Measurements from ENCODE around the gene KLHL25.

The KLHL25 gene

GRCh38 chr15:85759376-85759775 lies 35.3 kb downstream of the KLHL25 start:
- no peak for DNase-seq (ENCODE audit: low read depth)

DNA sequence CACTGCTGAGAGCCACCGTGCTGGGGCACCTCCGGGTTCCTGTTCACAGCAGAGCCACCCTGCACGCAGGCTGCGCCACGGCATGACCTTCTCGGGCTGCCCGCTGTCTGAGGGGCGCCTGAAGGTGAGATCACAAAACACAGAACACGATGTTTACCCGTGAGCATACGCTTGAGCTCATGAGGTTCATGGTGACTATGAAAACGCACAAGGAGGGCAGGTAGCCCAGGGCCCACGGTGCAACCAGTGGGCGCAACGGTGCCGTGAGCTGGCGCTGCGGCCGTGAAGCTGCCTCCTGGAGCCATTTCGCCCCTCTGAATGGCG lies 36.1 kb downstream of the KLHL25 start:
- no peak for DNase-seq (ENCODE audit: low read depth)

GRCh38 chr15:85757939-85758654 lies 36.6 kb downstream of the KLHL25 start:
- no peak for DNase-seq (ENCODE audit: low read depth)

- no peak for DNase-seq (ENCODE audit: low read depth)
These were observed 37.4 kb downstream of the KLHL25 start for GRCh38 chr15:85757073-85757938.

DNA sequence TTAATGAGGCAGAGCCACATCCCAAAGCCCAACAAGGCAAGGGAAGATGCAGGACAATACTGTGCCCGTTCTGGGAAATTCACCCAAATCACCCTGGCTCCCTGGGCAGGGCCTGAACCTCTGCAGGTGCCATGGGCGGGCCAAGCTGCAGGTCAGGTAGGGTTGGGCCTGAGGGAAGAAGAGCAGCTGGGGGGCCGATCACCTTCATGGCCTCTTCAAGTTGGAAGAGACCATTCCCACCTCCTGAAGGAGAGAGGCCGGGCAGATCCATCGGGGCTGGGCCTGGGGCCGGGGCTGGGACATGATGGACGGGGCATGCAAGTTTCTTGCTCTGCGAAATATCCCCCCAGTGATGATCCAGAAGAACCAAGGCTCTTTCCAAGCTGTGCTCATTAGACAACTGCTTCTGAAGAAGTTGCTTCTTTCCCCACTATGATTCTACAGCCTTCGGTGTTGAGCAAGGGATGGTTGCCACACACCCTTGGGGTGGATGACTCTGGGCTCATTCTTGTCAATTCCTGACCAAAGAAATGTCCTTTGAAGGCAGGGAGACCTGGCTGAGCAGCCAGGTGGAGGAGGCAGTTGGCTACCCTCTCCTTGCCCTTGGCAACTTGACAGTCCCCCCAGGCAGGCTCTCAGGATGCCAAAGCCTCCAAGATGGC lies 38.2 kb downstream of the KLHL25 start:
- DNase-seq (ENCODE audit: low read depth) = no peak

- DNase-seq (ENCODE audit: low read depth) = no peak
These were observed 38.8 kb downstream of the KLHL25 start for GRCh38 chr15:85755942-85756341.

GRCh38 chr15:85755471-85755870 lies 39.3 kb downstream of the KLHL25 start:
- no peak for DNase-seq (ENCODE audit: low read depth)

GRCh38 chr15:85754989-85755388 lies 39.7 kb downstream of the KLHL25 start:
- DNase-seq (ENCODE audit: low read depth) = no peak

DNA sequence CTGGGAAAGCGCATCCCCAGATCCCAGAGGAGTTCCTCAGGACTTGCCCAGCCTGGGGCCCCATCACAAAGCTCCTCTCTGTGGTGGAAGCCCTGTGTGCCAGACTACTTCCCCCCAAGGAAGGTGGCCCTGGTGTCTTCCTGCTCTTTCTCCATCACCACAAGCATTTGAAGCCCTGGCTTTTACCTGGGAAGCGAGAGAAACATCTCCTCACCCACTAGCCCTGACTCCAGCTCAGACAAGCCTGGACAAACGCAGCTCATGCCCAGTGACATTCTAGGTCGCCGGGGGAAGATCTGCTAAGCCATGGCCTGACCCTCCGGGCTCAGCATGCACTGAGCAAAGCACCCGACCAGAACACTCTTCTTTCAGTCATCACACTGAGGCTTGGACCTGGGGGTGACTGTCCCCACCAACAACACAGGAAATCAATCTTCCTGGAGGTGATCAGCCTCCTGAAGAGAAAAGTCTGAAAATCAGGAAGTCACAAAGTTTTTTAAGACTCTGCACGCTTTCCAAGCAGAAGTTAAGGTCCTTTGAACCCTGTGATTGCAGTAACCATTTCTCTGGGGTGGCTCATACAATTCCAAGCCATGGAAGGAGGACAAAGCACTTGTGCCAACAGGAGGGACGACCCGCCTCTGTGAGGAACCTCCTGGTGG lies 40.8 kb downstream of the KLHL25 start:
- no peak for DNase-seq (ENCODE audit: low read depth)

DNA sequence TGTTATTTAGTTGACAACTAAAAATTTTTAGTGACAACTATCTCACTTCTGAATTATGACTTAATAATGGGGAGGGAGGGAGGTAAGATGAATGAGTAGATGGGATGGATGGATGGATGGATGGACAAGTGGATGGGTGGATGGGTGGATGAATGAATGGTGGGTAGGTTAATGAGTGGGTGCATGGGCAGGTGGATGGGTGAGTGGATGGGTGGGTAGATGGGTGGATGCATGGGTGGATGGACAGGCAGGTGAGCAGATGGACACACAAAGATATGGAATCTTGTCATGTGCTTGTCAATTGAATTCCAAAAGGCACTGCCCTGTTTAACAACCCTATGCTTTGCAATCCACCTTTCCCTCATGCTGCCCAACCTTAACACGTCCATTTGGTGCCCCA lies 41.5 kb downstream of the KLHL25 start:
- no peak for DNase-seq (ENCODE audit: low read depth)

- no peak for DNase-seq (ENCODE audit: low read depth)
These were observed 42.2 kb downstream of the KLHL25 start for GRCh38 chr15:85752491-85752961.

DNA sequence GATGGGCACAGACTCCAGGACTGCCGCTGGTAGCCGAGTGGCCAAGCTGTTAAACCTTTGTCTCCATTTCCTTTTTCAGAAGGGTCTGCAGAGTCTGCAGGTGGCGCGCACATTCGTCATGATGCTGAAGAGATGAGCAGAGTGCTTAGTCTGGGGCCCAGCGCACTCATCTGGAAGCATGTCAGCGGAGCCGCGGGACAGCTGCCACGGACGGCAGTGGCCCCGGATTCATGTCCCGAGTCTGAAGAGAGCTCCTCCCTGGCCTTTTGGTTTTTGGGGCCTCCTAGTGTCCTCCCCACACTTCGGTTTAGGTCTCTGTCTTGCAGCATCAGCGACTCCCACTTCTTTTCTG lies 42.6 kb downstream of the KLHL25 start:
- no peak for DNase-seq (ENCODE audit: low read depth)

DNA sequence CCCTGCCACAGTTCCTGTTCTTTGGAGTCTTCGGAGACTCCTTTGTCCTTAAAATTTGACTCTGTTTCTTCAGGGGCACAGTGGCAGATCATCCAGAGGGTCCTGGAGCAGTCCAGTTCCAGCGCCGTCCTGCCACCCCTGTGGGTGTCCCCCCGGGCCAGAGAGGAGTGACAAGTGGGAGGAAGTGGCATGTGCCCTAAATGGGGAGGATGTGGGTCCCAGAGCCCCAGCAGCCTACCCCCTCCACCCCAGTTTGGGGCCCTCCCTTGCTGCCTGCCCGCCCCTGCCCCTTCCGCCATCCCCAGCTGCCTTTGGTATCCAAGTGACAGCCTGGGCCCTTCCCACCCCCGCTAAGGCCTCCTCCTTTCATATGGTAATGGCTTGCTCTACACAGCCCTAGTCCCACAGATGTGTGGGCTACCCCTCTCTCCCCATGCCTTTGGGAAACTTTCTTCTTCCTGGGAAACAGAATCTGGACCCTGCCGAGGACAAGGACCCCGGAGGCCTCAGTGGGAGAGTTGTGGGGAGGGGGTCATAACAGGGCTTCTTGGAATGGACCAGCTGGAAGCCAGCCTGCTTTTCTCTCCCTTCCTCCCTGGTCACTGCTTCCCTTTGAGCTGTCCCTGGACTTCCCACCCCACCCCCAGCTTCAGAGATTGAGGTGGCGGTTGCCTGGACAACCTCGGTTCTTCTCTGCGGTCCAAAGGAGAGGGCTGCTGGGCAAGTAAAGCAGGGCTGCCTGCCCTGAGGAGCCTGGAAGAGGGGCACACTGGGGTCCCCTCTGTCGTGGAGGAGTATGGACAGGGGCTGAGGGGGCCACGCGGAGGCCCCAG lies 43.2 kb downstream of the KLHL25 start:
- DNase-seq (ENCODE audit: low read depth) = no peak

DNA sequence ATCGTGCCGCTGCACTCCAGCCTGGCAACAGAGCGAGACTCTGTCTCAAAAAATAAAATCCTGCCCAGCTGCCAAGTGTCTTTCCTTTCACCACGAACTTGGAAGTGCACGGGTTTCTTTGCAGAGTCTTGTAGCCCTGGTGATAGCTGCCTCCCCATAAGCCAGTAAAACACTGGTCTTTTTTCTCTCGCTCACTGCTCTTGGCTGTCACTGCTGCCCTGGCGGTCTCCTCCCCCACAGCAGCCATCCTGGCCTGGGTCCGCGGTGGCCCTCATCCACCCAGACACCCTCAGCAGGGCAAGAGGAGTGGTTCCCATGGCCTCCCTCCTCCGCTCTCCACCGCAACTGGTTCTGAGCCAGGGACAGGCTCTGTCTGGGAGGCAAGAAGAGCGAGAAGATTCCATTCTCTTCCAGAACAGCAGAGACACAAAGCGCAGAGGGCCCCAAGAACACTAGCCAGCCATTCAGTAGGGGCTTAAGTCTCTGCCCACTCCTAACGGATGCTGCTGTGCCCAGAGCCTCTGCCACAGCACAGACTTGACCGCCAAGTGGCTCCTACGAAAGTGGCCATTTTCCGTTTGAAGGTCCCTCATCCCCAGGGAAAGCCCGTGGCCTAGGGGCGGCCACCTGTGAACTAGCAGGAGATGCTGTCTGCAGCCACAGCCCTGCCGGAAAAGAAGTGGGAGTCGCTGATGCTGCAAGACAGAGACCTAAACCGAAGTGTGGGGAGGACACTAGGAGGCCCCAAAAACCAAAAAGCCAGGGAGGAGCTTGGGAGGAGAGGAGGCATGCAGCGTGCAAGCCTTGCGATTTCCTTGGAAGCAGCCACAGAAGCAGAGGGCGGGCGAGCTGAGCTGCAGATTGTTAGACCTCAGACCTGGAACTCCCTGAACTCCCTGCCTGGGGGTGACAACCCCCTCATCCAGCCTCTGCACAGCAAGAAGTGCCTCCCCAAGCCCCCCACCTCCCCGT lies 44.1 kb downstream of the KLHL25 start:
- no peak for DNase-seq (ENCODE audit: low read depth)

- no peak for DNase-seq (ENCODE audit: low read depth)
These were observed 45.2 kb downstream of the KLHL25 start for GRCh38 chr15:85749261-85750151.

DNA sequence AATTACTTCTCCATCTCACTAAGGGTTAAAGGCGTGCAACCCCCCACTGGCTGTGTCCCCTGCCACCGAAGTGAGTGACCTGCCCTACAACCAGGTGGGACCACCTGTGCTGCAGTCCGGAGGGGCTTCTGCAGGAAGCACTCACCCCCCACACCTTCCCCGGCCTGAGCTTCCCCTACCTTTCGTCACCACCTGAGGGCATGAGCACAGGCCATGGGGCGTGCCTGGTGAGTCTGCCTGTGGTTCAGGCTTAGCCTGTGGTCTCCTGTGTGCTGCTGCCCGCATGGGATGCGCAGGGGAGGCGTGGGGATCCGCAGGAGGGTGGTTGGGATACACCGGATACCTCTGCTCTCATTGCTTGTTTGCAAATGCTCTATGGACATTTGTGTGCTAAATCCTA lies 46.0 kb downstream of the KLHL25 start:
- DNase-seq (ENCODE audit: low read depth) = no peak

DNA sequence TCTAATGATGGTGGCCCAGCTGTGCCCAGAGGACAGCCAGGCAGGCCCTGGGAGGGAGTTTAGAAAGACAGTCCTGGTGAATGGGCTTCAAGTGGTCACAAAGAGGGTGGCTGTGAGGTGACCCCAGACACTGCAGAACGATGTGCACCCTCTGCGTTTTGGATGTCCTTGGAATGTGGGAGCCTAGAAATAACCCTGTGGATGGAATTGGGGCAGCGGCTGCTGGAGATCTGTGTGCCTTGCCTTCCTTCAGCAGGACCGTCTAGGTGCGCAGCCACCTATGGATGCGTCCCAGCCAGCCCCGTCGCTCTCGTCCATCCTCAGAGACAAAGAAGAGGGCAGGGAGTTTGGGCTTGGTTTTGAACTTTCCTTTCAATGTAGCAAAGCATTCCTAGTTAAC lies 46.5 kb downstream of the KLHL25 start:
- DNase-seq (ENCODE audit: low read depth) = no peak

DNA sequence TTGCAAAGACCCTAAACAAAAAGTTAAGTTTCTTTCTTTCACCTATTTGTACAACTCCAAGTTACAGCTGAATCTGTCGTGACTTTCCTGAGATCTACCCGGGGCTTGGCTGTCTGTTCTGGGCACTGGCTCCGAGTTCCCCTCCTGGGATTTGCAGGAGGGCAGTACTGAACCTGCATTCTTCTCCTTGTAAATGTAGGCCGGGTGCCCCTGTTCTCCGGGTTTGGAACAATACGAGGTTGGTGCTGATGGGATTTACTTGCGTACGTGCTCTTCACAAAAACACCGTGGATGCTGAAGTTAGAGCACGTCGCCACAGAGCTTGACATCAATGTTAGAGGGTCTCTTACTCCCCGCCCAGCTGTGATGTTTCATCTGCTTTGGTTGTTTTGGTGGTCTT lies 48.1 kb downstream of the KLHL25 start:
- no peak for DNase-seq (ENCODE audit: low read depth)

GRCh38 chr15:85745525-85746150 lies 49.1 kb downstream of the KLHL25 start:
- DNase-seq (ENCODE audit: low read depth) = no peak

Data from stimulated activated CD8-positive, alpha-beta memory T cell treated with anti-CD3 and anti-CD28 coated beads, Interleukin-15, amount 100 ng/mL, for 1 hour (primary cell).